Endothelial cell of umbilical vein (primary cell): ENCODE results near the gene C11orf24. TPM values are rescaled to one million over a fixed set of nuclear protein-coding genes. Genes with fewer than 3 reads are reported as not detected.

Experiments used
- BruUV-seq: library from RNA; stranded (reverse); fragments of 400-500 nt; replicated peaks from 2 replicates; lab custom pipeline; 2021; lab: Mats Ljungman, UMichigan
- CTCF ChIA-PET: fragments of 300-600, 350-600 bp; sonication (Branson Sonifier 250); formaldehyde crosslinking; loops from one replicate; lab custom pipeline; 2021; ENCODE audit warnings: antibody characterized with exemption, inconsistent platforms; lab: Charles Lee
- POLR2A ChIA-PET: fragments of 300-600, 350-600 bp; sonication (Branson Sonifier 250); formaldehyde crosslinking; loops from one replicate; lab custom pipeline; 2021; ENCODE audit warnings: antibody characterized with exemption, inconsistent platforms; lab: Charles Lee
- DNase-seq: peaks from one replicate; pipeline ENCODE4 v3.0.0-alpha.2; 2011; ENCODE audit warnings: low read depth, low spot score
- FAIRE-seq: peaks from 2 replicates; lab custom pipeline; 2011; peaks lifted over from hg19 to GRCh38; lab: Jason Lieb, UNC
- H2AFZ ChIP-seq: 2 replicates; pipeline ENCODE4 v1.6.0; 2012; ENCODE audit warnings: low read depth, low read length, control low read depth, inconsistent platforms
- H3K27ac ChIP-seq: 2 replicates; pipeline ENCODE4 v1.5.1; 2011; ENCODE audit warnings: low read depth, mild to moderate bottlenecking, control low read depth, low read length, moderate library complexity; ENCODE audit not compliant: insufficient read depth
- H3K27me3 ChIP-seq, 2 experiments: 2 replicates each; pipeline versions ENCODE4 v1.6.0 to v1.6.1; 2011; ENCODE audit warnings: low read length in 2 of 2, mixed read lengths in 1 of 2; ENCODE audit not compliant: control insufficient read depth in 2 of 2, insufficient read depth in 2 of 2
- H3K36me3 ChIP-seq, 2 experiments: 2 replicates in 1 of 2; 3 replicates in 1 of 2; pipeline ENCODE4 v1.5.1; 2011; ENCODE audit warnings: low read length in 2 of 2, mild to moderate bottlenecking in 1 of 2, moderate library complexity in 1 of 2; ENCODE audit not compliant: control insufficient read depth in 2 of 2, insufficient read depth in 2 of 2; ENCODE audit errors: extremely low read depth in 1 of 2
- H3K4me1 ChIP-seq: 3 replicates; pipeline ENCODE4 v1.5.1; 2011; ENCODE audit warnings: mild to moderate bottlenecking, low read length; ENCODE audit not compliant: control insufficient read depth, insufficient read depth; ENCODE audit errors: extremely low read depth
- H3K4me2 ChIP-seq: 2 replicates; pipeline ENCODE4 v1.6.1; 2011; ENCODE audit warnings: low read length, control low read depth, mixed read lengths; ENCODE audit not compliant: insufficient read depth
- H3K4me3 ChIP-seq, 3 experiments: fragments of 200-600 bp in 1 of 3; sonication (generic), shearing (Covaris generic) in 1 of 3; replicated peaks in 1 of 3; 2 replicates each; pipeline ENCODE4 v1.5.1; 2011 to 2016; ENCODE audit warnings: control low read depth in 3 of 3, low read length in 3 of 3, mild to moderate bottlenecking in 2 of 3, inconsistent platforms in 1 of 3, low read depth in 1 of 3, moderate library complexity in 1 of 3; ENCODE audit not compliant: insufficient read depth in 1 of 3
- H3K79me2 ChIP-seq: 2 replicates; pipeline ENCODE4 v1.6.0; 2012; ENCODE audit warnings: low read length, inconsistent platforms; ENCODE audit not compliant: control insufficient read depth, insufficient read depth
- H3K9ac ChIP-seq: replicated peaks from 2 replicates; pipeline ENCODE3; 2011; ENCODE audit warnings: low read length, control low read depth; ENCODE audit not compliant: insufficient read depth; ENCODE audit errors: extremely low read depth
- H3K9me1 ChIP-seq: replicated peaks from 3 replicates; pipeline ENCODE4 v1.6.0; 2011; ENCODE audit warnings: mild to moderate bottlenecking, low read length; ENCODE audit not compliant: control insufficient read depth, insufficient read depth; ENCODE audit errors: extremely low read depth
- H3K9me3 ChIP-seq: replicated peaks from 2 replicates; pipeline ENCODE4 v1.5.1; 2012; ENCODE audit warnings: low read length, inconsistent platforms; ENCODE audit not compliant: control insufficient read depth, insufficient read depth
- H4K20me1 ChIP-seq: replicated peaks from 2 replicates; pipeline ENCODE3; 2011; ENCODE audit warnings: mild to moderate bottlenecking, low read length; ENCODE audit not compliant: control insufficient read depth, insufficient read depth; ENCODE audit errors: extremely low read depth
- EZH2 ChIP-seq: IDR thresholded peaks from 2 replicates; pipeline ENCODE4 v1.6.1; 2012; ENCODE audit warnings: borderline replicate concordance, low read depth, mild to moderate bottlenecking, moderate library complexity, low read length, inconsistent platforms; ENCODE audit not compliant: severe bottlenecking
- GATA2 ChIP-seq: IDR thresholded peaks from 2 replicates; pipeline ENCODE4 v1.7.0; 2011; ENCODE audit warnings: low read depth, mild to moderate bottlenecking, moderate library complexity, mixed read lengths, low read length; ENCODE audit not compliant: insufficient read length, insufficient read depth
- JUN ChIP-seq: IDR thresholded peaks from 2 replicates; pipeline ENCODE4 v1.6.1; 2011; ENCODE audit warnings: borderline replicate concordance, low read depth; ENCODE audit not compliant: insufficient read length, insufficient read depth
- MAX ChIP-seq: IDR thresholded peaks from 2 replicates; pipeline ENCODE4 v1.6.1; 2011; ENCODE audit not compliant: insufficient read depth, insufficient read length
- MYC ChIP-seq: IDR thresholded peaks from one replicate; pipeline ENCODE4 v1.6.1; 2011; ENCODE audit warnings: mild to moderate bottlenecking, low read depth, low read length
- POLR2AphosphoS5 ChIP-seq: IDR thresholded peaks from 2 replicates; pipeline ENCODE4 v1.6.1; 2012; ENCODE audit warnings: low read depth, mild to moderate bottlenecking, control low read depth, low read length, moderate library complexity; ENCODE audit not compliant: insufficient read depth
- dilution Hi-C: fragments of 300-500 bp; cut with MboI; formaldehyde crosslinking; loops from one replicate; pipeline ENCODE4 v1.15.0; 2019; ENCODE audit warnings: low sequenced_read_pairs; ENCODE audit not compliant: extremely low pct_ligation_motif_present
- intact Hi-C: fragments of 100-400 bp; cut with micrococcal nuclease; formaldehyde crosslinking; loops from one replicate; pipeline ENCODE4 v1.10.0; 2022
- polyA plus RNA-seq, 4 experiments: library from polyadenylated mRNA; depleted of rRNA in 3 of 4; stranded (reverse) in 3 of 4; unstranded in 1 of 4; fragments of >200 nt; gene quantifications; 2 replicates each; pipeline versions ENCODE4 v1.2.1 to v1.2.3, GENCODE V29; 2011 to 2012; ENCODE audit warnings: missing spikeins in 1 of 4
- total RNA-seq: library from RNA; stranded (reverse); gene quantifications from 2 replicates; pipeline ENCODE4 v1.2.3, GENCODE V29; 2021
- TF ChIP-seq, protein P1 (sequence below), 2 donors: IDR thresholded peaks; 1 replicate in 1 of 2; 2 replicates in 1 of 2; pipeline ENCODE4 v1.5.1; 2011; ENCODE audit warnings: low read length in 2 of 2, mild to moderate bottlenecking in 2 of 2, moderate library complexity in 2 of 2, control low read depth in 1 of 2, inconsistent platforms in 1 of 2, low read depth in 1 of 2; ENCODE audit not compliant: insufficient read depth in 1 of 2; ENCODE audit errors: extremely low read depth in 1 of 2

The C11orf24 gene
- total and polyA plus RNA-seq, 2 donors (not counting 3 experiments of a cell fraction or from before 2014, with no cell fraction given), result 26.4 to 34.1 TPM

DNA sequence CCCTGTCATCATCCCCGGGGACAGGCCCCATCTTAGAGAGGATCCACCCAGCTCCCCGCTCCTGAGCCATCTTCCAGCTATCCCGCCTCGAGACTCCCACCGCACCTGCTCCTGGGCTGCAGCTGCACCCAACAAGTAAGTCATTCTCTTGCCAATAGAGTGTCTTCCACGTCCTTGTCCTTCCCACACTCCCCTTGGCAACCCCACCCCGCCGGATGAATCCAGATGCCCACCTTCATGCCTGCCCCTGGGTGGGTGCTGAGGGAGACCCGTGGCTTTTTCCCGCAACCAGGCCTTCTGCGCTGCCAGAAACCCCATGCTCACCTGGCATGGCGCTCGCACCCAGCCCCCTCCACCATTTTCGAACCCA, 11.1 kb upstream of the C11orf24 start:
- H3K79me2 ChIP-seq, result no peaks in the 10 kb centered on the region
- intact Hi-C loops, result no loop called here
- no peaks in the 10 kb centered on the region for H4K20me1 ChIP-seq
- ChIA-PET CTCF (no interaction called here), POLR2A (no interaction called here)
- no peak for DNase-seq
- FAIRE-seq, result no peak
- no peak for TF ChIP-seq MYC
- TF ChIP-seq, protein P1, sequence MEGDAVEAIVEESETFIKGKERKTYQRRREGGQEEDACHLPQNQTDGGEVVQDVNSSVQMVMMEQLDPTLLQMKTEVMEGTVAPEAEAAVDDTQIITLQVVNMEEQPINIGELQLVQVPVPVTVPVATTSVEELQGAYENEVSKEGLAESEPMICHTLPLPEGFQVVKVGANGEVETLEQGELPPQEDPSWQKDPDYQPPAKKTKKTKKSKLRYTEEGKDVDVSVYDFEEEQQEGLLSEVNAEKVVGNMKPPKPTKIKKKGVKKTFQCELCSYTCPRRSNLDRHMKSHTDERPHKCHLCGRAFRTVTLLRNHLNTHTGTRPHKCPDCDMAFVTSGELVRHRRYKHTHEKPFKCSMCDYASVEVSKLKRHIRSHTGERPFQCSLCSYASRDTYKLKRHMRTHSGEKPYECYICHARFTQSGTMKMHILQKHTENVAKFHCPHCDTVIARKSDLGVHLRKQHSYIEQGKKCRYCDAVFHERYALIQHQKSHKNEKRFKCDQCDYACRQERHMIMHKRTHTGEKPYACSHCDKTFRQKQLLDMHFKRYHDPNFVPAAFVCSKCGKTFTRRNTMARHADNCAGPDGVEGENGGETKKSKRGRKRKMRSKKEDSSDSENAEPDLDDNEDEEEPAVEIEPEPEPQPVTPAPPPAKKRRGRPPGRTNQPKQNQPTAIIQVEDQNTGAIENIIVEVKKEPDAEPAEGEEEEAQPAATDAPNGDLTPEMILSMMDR (IDR thresholded peaks at IDR 0.05; ENCODE audit: extremely low read depth in 1 of 2, insufficient read depth in 1 of 2, low read depth in 1 of 2, low read length in 2 of 2), result no peak
- H2AFZ ChIP-seq, result no peak overlapping the region
- H3K4me1 ChIP-seq, result no peaks in the 10 kb centered on the region
- H3K9me3 ChIP-seq, result no peaks in the 10 kb centered on the region
- dilution Hi-C loops, result no loop called here
- no peak overlapping the region for H3K4me2 ChIP-seq
- no peak overlapping the region for H3K27ac ChIP-seq
- peaks cover 2% of the 10 kb centered on the region in 2 experiments for H3K27me3 ChIP-seq
- H3K4me3 ChIP-seq, result no peak overlapping the region
- H3K9me1 ChIP-seq, result no peaks in the 10 kb centered on the region
- no peaks in the 10 kb centered on the region for H3K36me3 ChIP-seq
- BruUV-seq, result no TSS peak
- H3K9ac ChIP-seq, result no peak overlapping the region

DNA sequence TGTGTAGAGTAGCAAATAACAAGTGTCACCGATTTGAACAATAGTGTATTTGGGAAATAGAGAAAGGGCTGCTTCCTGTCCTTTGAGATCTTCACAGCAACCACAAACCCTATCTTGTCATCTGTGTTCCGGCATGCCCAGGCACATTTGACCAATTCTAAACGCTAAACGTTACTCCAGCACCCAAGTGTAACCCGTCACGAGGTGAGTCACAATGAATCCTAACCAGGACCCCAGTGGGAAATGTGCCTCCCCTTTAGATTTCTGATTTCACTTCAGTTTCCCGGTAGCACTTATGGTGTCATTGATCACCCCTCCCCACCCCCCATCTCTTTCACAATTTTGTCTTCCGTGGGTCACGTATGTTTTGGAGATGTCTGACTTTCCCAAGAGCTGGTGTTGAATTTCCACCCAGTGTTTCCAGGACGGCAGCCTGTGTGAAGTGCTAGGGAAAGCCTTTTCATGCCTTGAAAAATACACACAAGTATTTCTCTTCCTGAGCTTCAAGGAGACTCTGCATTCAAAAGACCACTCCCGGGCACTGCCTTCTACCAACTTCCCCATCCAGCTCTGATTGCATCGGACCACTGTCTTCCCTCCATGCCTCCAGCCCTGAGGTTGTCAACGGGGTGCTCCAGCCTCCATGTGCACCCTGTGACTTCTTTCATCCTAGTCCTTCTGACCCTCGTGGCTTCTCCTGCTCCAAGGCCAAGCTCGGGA, 10.5 kb upstream of the C11orf24 start:
- TF ChIP-seq JUN (no peak), GATA2 (no peak), EZH2 (no peak), MAX (no peak), MYC (no peak), POLR2AphosphoS5 (no peak)
- intact Hi-C loops (no loop called here), dilution Hi-C loops (no loop called here)
- ChIA-PET POLR2A (interaction anchor here (1.2 kb wide), 1 partner anchor 10 kb away, joined by 3 read pairs; the partner anchor contains the start of gene C11orf24), CTCF (no interaction called here)
- Histone ChIP-seq H3K27ac (no peak overlapping the region), H3K27me3 (peaks cover 2 to 3% of the 10 kb centered on the region in 2 experiments), H2AFZ (no peak overlapping the region), H3K9ac (no peak overlapping the region), H3K9me1 (no peaks in the 10 kb centered on the region), H3K9me3 (no peaks in the 10 kb centered on the region), H3K4me1 (no peaks in the 10 kb centered on the region), H3K4me2 (no peak overlapping the region), H3K4me3 (no peak overlapping the region), H3K79me2 (no peaks in the 10 kb centered on the region), H4K20me1 (no peaks in the 10 kb centered on the region), H3K36me3 (no peaks in the 10 kb centered on the region)
- no TSS peak for BruUV-seq
- DNase-seq, result no peak
- FAIRE-seq, result no peak
